GM23338 (cell line): ENCODE data around the gene MESP2. TPM values are rescaled to one million over a fixed set of nuclear protein-coding genes. Genes with fewer than 3 reads are reported as not detected.

Source experiments
- ATAC-seq: fragments of 200-7000 bp; cut with Tn5 transposase; 3 replicates; pipeline ENCODE4 v1.9.1; 2020
- DNase-seq: peaks from one replicate; pipeline ENCODE4 v3.0.0-alpha.2; 2015; ENCODE audit warnings: low spot score
- H2AFZ ChIP-seq: fragments of 200-600 bp; sonication (generic); 2 replicates; pipeline ENCODE4 v1.8.0; 2016; ENCODE audit warnings: antibody characterized with exemption, mild to moderate bottlenecking, moderate library complexity
- H3F3A ChIP-seq: fragments of 200-600 bp; sonication (generic); replicated peaks from 2 replicates; pipeline ENCODE4 v1.8.0; 2017; ENCODE audit warnings: antibody characterized with exemption, mixed run types, low read depth
- H3K27ac ChIP-seq: fragments of 200-600 bp; sonication (generic); 2 replicates; pipeline ENCODE4 v1.6.1; 2016; ENCODE audit warnings: low read depth
- H3K27me3 ChIP-seq: fragments of 200-600 bp; sonication (generic); 2 replicates; pipeline ENCODE4 v1.8.0; 2016; ENCODE audit warnings: mild to moderate bottlenecking, mixed run types, moderate library complexity; ENCODE audit not compliant: insufficient read depth
- H3K36me3 ChIP-seq: fragments of 200-600 bp; sonication (generic); 2 replicates; pipeline ENCODE4 v1.8.0; 2016; ENCODE audit warnings: mild to moderate bottlenecking; ENCODE audit not compliant: insufficient read depth
- H3K4me1 ChIP-seq: fragments of 200-600 bp; sonication (generic); 2 replicates; pipeline ENCODE4 v1.8.0; 2016; ENCODE audit warnings: mild to moderate bottlenecking, moderate library complexity; ENCODE audit not compliant: insufficient read depth
- H3K4me2 ChIP-seq: fragments of 200-600 bp; sonication (generic); 2 replicates; pipeline ENCODE4 v1.7.1; 2017; ENCODE audit warnings: mixed run types
- H3K4me3 ChIP-seq: fragments of 200-600 bp; sonication (generic); 2 replicates; pipeline ENCODE4 v1.6.1; 2016; ENCODE audit warnings: mixed run types
- H3K79me2 ChIP-seq: fragments of 200-600 bp; sonication (generic); replicated peaks from 2 replicates; pipeline ENCODE4 v1.8.0; 2017; ENCODE audit warnings: mild to moderate bottlenecking; ENCODE audit not compliant: insufficient read depth
- H3K9me2 ChIP-seq: fragments of 200-600 bp; sonication (generic); 2 replicates; pipeline ENCODE4 v1.8.0; 2017; ENCODE audit not compliant: insufficient read depth
- H4K20me1 ChIP-seq: fragments of 200-600 bp; sonication (generic); replicated peaks from 2 replicates; pipeline ENCODE4 v1.8.0; 2017; ENCODE audit warnings: mild to moderate bottlenecking; ENCODE audit not compliant: insufficient read depth
- H3K27ac Mint-ChIP-seq: 2 replicates; pipeline ENCODE4 v1.8.0; 2020; ENCODE audit warnings: inconsistent platforms, mild to moderate bottlenecking, moderate library complexity, mixed read lengths
- H3K27me3 Mint-ChIP-seq: 3 replicates; pipeline ENCODE4 v1.8.0; 2022; ENCODE audit warnings: low read depth, mild to moderate bottlenecking, moderate library complexity, mixed read lengths, inconsistent platforms; ENCODE audit not compliant: insufficient read depth, poor library complexity
- H3K36me3 Mint-ChIP-seq: 3 replicates; pipeline ENCODE4 v1.8.0; 2021; ENCODE audit warnings: low read depth, mild to moderate bottlenecking, inconsistent platforms, moderate library complexity, mixed read lengths
- H3K4me1 Mint-ChIP-seq: 3 replicates; pipeline ENCODE4 v1.8.0; 2020; ENCODE audit warnings: mild to moderate bottlenecking, inconsistent platforms, mixed read lengths
- H3K4me3 Mint-ChIP-seq: 3 replicates; pipeline ENCODE4 v1.8.0; 2021; ENCODE audit warnings: moderate library complexity, mild to moderate bottlenecking, inconsistent platforms, mixed read lengths
- H3K9me3 Mint-ChIP-seq: 3 replicates; pipeline ENCODE4 v1.8.0; 2020; ENCODE audit warnings: moderate library complexity, mild to moderate bottlenecking, inconsistent platforms, mixed read lengths
- CREB1 ChIP-seq: fragments of 250-450 bp; sonication (Bioruptor Pico); IDR thresholded peaks from 2 replicates; pipeline ENCODE4 v1.5.0; 2020; ENCODE audit warnings: low read depth, mild to moderate bottlenecking, moderate library complexity
- EZH2phosphoT487 ChIP-seq: fragments of 200-600 bp; sonication (generic); IDR thresholded peaks from one replicate; pipeline ENCODE4 v1.8.1; 2018; ENCODE audit warnings: antibody characterized with exemption; ENCODE audit not compliant: unreplicated experiment
- POLR2AphosphoS5 ChIP-seq: IDR thresholded peaks from 2 replicates; pipeline ENCODE4 v1.6.1; 2016; ENCODE audit warnings: antibody characterized with exemption, low read depth
- STAT1 ChIP-seq: IDR thresholded peaks from one replicate; pipeline ENCODE4 v1.6.1; 2016; ENCODE audit warnings: antibody characterized with exemption; ENCODE audit not compliant: unreplicated experiment
- ZNF114 ChIP-seq: fragments of 250-450 bp; sonication (Bioruptor Pico); IDR thresholded peaks from 2 replicates; pipeline ENCODE4 v1.5.0; 2020; ENCODE audit warnings: mild to moderate bottlenecking, moderate library complexity
- long read RNA-seq: library from polyadenylated mRNA; unstranded; transcript quantifications from one replicate; pipeline ENCODE4 v2.0.0, GENCODE V29; 2020; ENCODE audit not compliant: unreplicated experiment
- polyA plus RNA-seq: library from polyadenylated mRNA; unstranded; fragments of >200 nt; fragmentation: Nextera tagmentation; extraction: Ambion mirVana; gene quantifications from 2 replicates; pipeline ENCODE4 v1.2.1, GENCODE V29; 2016
- total RNA-seq: library from RNA; depleted of rRNA; stranded (reverse); fragments of >200 nt; shearing (Covaris generic); gene quantifications from 2 replicates; pipeline ENCODE4 v1.2.3, GENCODE V29; 2014; rRNA removed
- TF ChIP-seq, protein P1 (sequence below): IDR thresholded peaks from one replicate; pipeline ENCODE4 v1.6.1; 2018; ENCODE audit warnings: antibody characterized with exemption; ENCODE audit not compliant: unreplicated experiment
- TF ChIP-seq, protein P2 (sequence below), 2 experiments: fragments of 200-600 bp in 1 of 2; sonication (generic) in 1 of 2; conservative IDR thresholded peaks; 2 replicates each; pipeline versions ENCODE4 v1.5.1 to v1.6.1; 2016 to 2017; ENCODE audit warnings: antibody characterized with exemption in 2 of 2, low read depth in 2 of 2, mild to moderate bottlenecking in 2 of 2, moderate library complexity in 1 of 2

MESP2 gene
- 0.16 and 1.3 TPM in 2 replicates for total RNA-seq
- polyA plus RNA-seq, result 0.24 and 0.68 TPM in 2 replicates
- long read RNA-seq, result 0 reads

- H4K20me1 ChIP-seq, result no peaks in the 10 kb centered on the region
- H3K79me2 ChIP-seq, result no peaks in the 10 kb centered on the region
- H3K27ac ChIP-seq, result no peak within 1 kb of the TSS
- H3K9me2 ChIP-seq, result no peaks in the 10 kb centered on the region
- ATAC-seq (peak; percentile 96), DNase-seq (peak; percentile 94)
- H3K4me3 ChIP-seq, result peak within 1 kb of the TSS; percentile 55
- no peaks in the 10 kb centered on the region for H3K36me3 ChIP-seq
- peaks cover 24% of the 10 kb centered on the region for H3K27me3 Mint-ChIP-seq
- H3K27ac Mint-ChIP-seq, result no peak within 1 kb of the TSS
- H2AFZ ChIP-seq, result peak within 1 kb of the TSS; percentile 97
- TF ChIP-seq ZNF114 (CRISPR knock-in tag), result no peak
- no peak for TF ChIP-seq CREB1 (CRISPR knock-in tag)
- TF ChIP-seq POLR2AphosphoS5, result peak; percentile 54
- TF ChIP-seq, protein P1, sequence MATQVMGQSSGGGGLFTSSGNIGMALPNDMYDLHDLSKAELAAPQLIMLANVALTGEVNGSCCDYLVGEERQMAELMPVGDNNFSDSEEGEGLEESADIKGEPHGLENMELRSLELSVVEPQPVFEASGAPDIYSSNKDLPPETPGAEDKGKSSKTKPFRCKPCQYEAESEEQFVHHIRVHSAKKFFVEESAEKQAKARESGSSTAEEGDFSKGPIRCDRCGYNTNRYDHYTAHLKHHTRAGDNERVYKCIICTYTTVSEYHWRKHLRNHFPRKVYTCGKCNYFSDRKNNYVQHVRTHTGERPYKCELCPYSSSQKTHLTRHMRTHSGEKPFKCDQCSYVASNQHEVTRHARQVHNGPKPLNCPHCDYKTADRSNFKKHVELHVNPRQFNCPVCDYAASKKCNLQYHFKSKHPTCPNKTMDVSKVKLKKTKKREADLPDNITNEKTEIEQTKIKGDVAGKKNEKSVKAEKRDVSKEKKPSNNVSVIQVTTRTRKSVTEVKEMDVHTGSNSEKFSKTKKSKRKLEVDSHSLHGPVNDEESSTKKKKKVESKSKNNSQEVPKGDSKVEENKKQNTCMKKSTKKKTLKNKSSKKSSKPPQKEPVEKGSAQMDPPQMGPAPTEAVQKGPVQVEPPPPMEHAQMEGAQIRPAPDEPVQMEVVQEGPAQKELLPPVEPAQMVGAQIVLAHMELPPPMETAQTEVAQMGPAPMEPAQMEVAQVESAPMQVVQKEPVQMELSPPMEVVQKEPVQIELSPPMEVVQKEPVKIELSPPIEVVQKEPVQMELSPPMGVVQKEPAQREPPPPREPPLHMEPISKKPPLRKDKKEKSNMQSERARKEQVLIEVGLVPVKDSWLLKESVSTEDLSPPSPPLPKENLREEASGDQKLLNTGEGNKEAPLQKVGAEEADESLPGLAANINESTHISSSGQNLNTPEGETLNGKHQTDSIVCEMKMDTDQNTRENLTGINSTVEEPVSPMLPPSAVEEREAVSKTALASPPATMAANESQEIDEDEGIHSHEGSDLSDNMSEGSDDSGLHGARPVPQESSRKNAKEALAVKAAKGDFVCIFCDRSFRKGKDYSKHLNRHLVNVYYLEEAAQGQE, result peak; percentile 23
- TF ChIP-seq, protein P2, sequence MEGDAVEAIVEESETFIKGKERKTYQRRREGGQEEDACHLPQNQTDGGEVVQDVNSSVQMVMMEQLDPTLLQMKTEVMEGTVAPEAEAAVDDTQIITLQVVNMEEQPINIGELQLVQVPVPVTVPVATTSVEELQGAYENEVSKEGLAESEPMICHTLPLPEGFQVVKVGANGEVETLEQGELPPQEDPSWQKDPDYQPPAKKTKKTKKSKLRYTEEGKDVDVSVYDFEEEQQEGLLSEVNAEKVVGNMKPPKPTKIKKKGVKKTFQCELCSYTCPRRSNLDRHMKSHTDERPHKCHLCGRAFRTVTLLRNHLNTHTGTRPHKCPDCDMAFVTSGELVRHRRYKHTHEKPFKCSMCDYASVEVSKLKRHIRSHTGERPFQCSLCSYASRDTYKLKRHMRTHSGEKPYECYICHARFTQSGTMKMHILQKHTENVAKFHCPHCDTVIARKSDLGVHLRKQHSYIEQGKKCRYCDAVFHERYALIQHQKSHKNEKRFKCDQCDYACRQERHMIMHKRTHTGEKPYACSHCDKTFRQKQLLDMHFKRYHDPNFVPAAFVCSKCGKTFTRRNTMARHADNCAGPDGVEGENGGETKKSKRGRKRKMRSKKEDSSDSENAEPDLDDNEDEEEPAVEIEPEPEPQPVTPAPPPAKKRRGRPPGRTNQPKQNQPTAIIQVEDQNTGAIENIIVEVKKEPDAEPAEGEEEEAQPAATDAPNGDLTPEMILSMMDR (conservative IDR thresholded peaks at IDR 0.05; ENCODE audit: low read depth in 2 of 2), result peak; percentile 32 to 57
- TF ChIP-seq EZH2phosphoT487, result no peak
- no peaks in the 10 kb centered on the region for H3K36me3 Mint-ChIP-seq
- H3K4me1 ChIP-seq, result peaks cover 3% of the 10 kb centered on the region; the same call in 1 of the 2 replicates
- H3K4me1 Mint-ChIP-seq, result no peaks in the 10 kb centered on the region
- no peaks in the 10 kb centered on the region for H3K9me3 Mint-ChIP-seq
- H3K27me3 ChIP-seq, result peaks cover 40% of the 10 kb centered on the region
- H3K4me2 ChIP-seq, result peak within 1 kb of the TSS; percentile 81
- peak within 1 kb of the TSS; percentile 54 for H3K4me3 Mint-ChIP-seq
- H3F3A ChIP-seq, result no peaks in the 10 kb centered on the region
Observed at GRCh38 chr15:89776274-89777072, at the start of gene MESP2. Gene MESP2 (plus strand): TSS chr15:89776332. CDS start chr15:89776358, 26 bp downstream.

DNA sequence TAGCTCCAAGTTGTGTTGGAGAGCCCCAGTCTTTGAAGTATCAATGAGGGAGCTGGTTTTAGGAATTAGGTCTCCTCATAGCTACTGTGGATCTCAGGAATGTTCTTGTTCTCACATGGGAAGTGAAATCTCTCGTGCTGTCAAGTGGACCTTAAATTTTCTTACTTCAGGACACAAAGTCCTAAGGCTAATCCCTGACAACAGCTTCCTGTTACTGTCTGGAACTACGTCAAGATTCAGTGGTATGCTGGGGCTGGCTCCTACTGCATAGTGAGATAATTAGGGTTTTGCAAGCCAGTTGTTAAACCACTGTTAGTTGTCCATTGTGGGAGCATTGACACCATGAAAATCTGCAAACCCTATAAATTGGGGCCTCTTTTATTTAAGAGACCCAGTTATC, 47.9 kb upstream of the MESP2 start:
- no peaks in the 10 kb centered on the region for H3K27me3 ChIP-seq
- H3K4me3 ChIP-seq, result no peak overlapping the region
- no peaks in the 10 kb centered on the region for H3K9me2 ChIP-seq
- no peak overlapping the region for H2AFZ ChIP-seq
- H3K79me2 ChIP-seq, result no peaks in the 10 kb centered on the region
- DNase-seq (no peak), ATAC-seq (no peak)
- H3K27ac Mint-ChIP-seq, result no peak overlapping the region
- no peak overlapping the region for H3K4me3 Mint-ChIP-seq
- H3K36me3 ChIP-seq, result no peaks in the 10 kb centered on the region
- no peaks in the 10 kb centered on the region for H3K4me1 ChIP-seq
- H3K4me1 Mint-ChIP-seq, result peaks cover 5% of the 10 kb centered on the region; the same call in 1 of the 3 replicates
- H3K27ac ChIP-seq, result no peak overlapping the region
- H3F3A ChIP-seq, result no peaks in the 10 kb centered on the region
- H4K20me1 ChIP-seq, result no peaks in the 10 kb centered on the region
- peaks cover 3% of the 10 kb centered on the region; the same call in 2 of the 3 replicates for H3K9me3 Mint-ChIP-seq
- no peaks in the 10 kb centered on the region for H3K36me3 Mint-ChIP-seq
- no peak overlapping the region for H3K4me2 ChIP-seq
- peaks cover 3% of the 10 kb centered on the region for H3K27me3 Mint-ChIP-seq
- TF ChIP-seq STAT1, result no peak
- TF ChIP-seq, protein P1, result no peak
